Mesodermal cell (in vitro differentiated cells): ENCODE data around the gene CYBA.

ENCODE experiments used
- H3K27ac ChIP-seq: 2 replicates; pipeline ENCODE4 v1.7.0; 2013; ENCODE audit warnings: mild to moderate bottlenecking, low read depth, low read length, moderate library complexity; ENCODE audit not compliant: severe bottlenecking
- H3K36me3 ChIP-seq: 2 replicates; pipeline ENCODE4 v1.7.1; 2013; ENCODE audit warnings: mild to moderate bottlenecking, low read length, moderate library complexity; ENCODE audit not compliant: control insufficient read depth, insufficient read depth
- H3K4me1 ChIP-seq: one replicate; pipeline ENCODE4 v1.7.1; 2013; ENCODE audit warnings: mild to moderate bottlenecking, low read length; ENCODE audit not compliant: insufficient read depth, control insufficient read depth, poor library complexity, severe bottlenecking
- H3K4me3 ChIP-seq: 2 replicates; pipeline ENCODE4 v1.7.0; 2013; ENCODE audit warnings: low read length, control low read depth, mild to moderate bottlenecking; ENCODE audit not compliant: insufficient read depth, poor library complexity, severe bottlenecking; ENCODE audit errors: extremely low read depth
- H3K9me3 ChIP-seq: 2 replicates; pipeline ENCODE4 v1.7.1; 2013; ENCODE audit warnings: mild to moderate bottlenecking, low read length, moderate library complexity; ENCODE audit not compliant: control insufficient read depth
- WGBS, 2 experiments: methylation state at CpG; one replicate each; pipeline ENCODE4 v1.1.5; 2013; ENCODE audit warnings: missing lambda C conversion rate in 2 of 2; ENCODE audit not compliant: insufficient coverage in 2 of 2; 5-methylcytosine and 5-hydroxymethylcytosine counted together

CYBA gene

GRCh38 chr16:88686062-88686438 is 35.2 kb upstream of the CYBA start:
- H3K9me3 ChIP-seq, result no peaks in the 10 kb centered on the region
- 1% methylated on average over 18 to 21 of the region's 25 CpGs for WGBS, 2 experiments
- no peak overlapping the region for H3K27ac ChIP-seq
- H3K4me1 ChIP-seq, result peaks cover 5% of the 10 kb centered on the region
- no peaks in the 10 kb centered on the region for H3K36me3 ChIP-seq
- peak overlapping the region; percentile 33 for H3K4me3 ChIP-seq

DNA sequence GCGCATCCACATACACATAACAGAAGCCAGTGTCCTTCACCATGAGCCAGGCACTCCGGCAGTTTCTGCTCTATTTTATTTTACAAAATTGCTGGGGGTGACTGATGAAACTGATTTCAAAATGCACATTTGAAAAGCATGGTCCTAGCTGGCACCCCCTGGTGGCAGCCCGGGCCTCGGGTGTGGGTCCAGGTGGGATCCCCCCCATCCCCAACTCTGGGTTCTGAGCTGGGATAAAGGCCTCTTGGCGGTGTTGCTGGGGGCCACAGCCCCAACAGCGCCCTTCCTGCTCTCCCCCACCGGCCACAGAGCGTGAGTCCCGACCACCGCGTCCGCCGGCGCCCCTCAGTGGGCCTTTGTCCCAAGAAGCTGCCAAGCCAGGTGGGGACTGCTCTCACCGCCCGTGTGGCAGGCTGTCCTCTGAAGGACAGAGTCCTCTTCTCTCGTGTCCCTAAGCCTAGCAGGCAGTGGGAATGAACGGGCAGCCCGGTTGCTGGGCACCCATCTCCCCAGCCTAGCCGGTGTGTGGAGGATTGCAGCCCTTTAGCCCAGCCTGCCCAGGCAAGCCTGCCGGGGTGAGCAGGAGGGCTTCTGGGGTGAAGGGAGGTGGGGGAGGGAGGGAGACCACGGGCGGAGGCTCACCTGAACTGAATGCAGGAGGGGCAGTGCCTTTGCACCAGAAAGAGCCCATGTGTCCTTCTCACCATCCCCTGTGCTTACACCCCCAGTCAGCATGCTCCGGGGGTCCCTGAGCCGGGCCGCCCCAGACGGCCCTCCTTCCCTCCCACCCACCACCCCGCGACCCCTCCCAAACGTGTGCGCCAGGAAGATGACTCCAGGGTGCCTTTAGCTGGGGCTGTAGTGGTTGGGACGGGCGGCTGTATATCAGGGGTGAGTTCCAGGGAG is 34.6 kb upstream of the CYBA start:
- H3K27ac ChIP-seq, result no peak overlapping the region
- H3K4me1 ChIP-seq, result peaks cover 5% of the 10 kb centered on the region
- 16% methylated on average over 17 of the region's 33 CpGs for WGBS, 2 experiments
- H3K9me3 ChIP-seq, result no peaks in the 10 kb centered on the region
- no peaks in the 10 kb centered on the region for H3K36me3 ChIP-seq
- H3K4me3 ChIP-seq, result peak overlapping the region; percentile 33

DNA sequence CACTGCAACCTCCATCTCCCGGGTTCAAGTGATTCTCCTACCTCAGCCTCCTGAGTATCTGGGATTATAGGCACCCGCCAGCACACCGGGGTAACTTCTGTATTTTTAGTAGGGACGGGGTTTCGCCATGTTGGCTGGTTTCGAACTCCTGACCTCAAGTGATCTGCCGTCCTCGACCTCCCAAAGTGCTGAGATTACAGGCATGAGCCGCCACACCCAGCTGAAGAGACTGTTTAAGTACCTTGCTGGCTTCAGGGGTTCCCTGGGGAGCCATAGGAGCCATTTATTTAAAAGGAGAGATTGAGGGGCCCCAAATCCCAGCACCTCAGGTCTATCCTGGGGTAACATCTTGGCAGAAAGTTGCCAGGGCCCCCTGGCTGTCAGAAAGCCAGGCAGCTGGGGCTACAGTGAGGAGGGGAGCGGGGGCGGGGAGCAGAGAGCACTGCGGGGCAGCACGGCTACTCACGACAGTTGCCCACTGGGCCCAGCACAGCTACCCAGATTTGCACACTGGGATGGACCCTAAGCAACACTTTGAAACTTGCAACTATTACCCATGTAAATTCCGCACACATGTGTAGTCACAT is 33.8 kb upstream of the CYBA start:
- WGBS, 2 experiments, result 79 to 82% methylated on average over 14 to 15 of the region's 15 CpGs
- Histone ChIP-seq H3K4me3 (no peak overlapping the region), H3K36me3 (no peaks in the 10 kb centered on the region), H3K9me3 (no peaks in the 10 kb centered on the region), H3K27ac (no peak overlapping the region), H3K4me1 (peaks cover 5% of the 10 kb centered on the region)

- WGBS, 2 experiments, result 80 to 82% methylated on average over 19 to 20 of the region's 21 CpGs
- H3K36me3 ChIP-seq, result no peaks in the 10 kb centered on the region
- H3K27ac ChIP-seq, result no peak overlapping the region
- peaks cover 5% of the 10 kb centered on the region for H3K4me1 ChIP-seq
- H3K4me3 ChIP-seq, result no peak overlapping the region
- no peaks in the 10 kb centered on the region for H3K9me3 ChIP-seq
Observed at GRCh38 chr16:88681709-88682451, 31.0 kb upstream of the CYBA start.

DNA sequence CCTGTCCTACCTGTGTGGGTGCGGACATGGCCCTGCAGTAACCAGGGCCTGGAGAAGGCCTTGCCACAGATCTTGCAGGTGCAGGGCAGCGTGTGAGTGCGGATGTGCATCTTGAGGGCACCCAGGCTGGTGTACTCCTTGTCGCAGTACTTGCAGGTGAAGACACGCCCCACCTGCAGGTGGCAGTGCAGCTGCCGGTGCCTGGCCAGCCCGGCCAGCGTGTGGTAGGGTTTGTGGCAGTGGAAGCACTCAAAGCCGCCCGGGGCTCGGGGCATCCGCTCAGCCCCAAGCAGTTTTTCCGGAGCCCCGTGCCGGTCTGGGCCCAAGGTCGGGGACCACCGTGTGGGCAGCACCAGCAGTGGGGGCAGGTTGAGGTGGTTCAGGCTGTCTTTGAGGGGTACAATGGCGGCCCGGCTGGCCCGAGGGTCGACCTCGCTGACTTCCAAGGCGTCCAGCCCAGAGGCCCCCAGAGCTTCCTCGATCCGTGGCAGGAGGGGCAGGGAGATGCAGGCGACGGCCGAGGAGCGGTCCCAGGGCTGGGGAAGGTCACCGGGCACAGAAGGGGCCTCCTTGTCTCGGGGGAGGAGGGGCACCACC is 30.3 kb upstream of the CYBA start:
- WGBS, 2 experiments, result 84 to 92% methylated on average over 25 to 31 of the region's 31 CpGs
- Histone ChIP-seq H3K27ac (no peak overlapping the region), H3K4me1 (peaks cover 5% of the 10 kb centered on the region), H3K4me3 (no peak overlapping the region), H3K9me3 (no peaks in the 10 kb centered on the region), H3K36me3 (peaks cover 4% of the 10 kb centered on the region)

DNA sequence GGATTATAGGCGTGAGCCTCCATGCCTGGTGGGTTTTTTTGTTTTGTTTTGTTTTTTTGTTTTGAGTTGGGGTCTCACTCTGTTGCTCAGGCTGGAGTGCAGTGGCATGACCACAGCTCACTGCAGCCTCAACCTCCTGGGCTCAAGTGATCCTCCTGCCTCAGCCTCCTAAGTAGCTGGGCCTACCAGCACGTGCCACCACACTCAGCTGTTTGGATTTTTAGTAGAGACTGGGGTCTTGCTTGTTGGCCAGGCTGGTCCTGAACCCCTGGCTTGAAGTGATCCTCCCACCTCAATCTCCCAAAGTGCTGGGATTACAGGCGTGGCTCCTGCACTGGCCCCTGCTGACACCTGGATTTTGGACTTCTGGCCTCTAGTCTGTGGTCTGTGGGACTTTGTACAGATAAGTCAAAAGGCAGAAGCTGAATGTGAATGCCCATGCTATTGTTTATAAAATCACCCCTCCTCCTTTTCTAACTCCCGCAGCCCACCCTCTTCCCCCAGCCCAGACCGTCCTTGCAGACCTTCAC is 29.8 kb upstream of the CYBA start:
- peaks cover 9% of the 10 kb centered on the region for H3K36me3 ChIP-seq
- H3K4me3 ChIP-seq, result no peak overlapping the region
- WGBS, 2 experiments, result 88 to 95% methylated on average over 2 to 3 of the region's 5 CpGs
- H3K9me3 ChIP-seq, result no peaks in the 10 kb centered on the region
- peaks cover 5% of the 10 kb centered on the region for H3K4me1 ChIP-seq
- no peak overlapping the region for H3K27ac ChIP-seq

DNA sequence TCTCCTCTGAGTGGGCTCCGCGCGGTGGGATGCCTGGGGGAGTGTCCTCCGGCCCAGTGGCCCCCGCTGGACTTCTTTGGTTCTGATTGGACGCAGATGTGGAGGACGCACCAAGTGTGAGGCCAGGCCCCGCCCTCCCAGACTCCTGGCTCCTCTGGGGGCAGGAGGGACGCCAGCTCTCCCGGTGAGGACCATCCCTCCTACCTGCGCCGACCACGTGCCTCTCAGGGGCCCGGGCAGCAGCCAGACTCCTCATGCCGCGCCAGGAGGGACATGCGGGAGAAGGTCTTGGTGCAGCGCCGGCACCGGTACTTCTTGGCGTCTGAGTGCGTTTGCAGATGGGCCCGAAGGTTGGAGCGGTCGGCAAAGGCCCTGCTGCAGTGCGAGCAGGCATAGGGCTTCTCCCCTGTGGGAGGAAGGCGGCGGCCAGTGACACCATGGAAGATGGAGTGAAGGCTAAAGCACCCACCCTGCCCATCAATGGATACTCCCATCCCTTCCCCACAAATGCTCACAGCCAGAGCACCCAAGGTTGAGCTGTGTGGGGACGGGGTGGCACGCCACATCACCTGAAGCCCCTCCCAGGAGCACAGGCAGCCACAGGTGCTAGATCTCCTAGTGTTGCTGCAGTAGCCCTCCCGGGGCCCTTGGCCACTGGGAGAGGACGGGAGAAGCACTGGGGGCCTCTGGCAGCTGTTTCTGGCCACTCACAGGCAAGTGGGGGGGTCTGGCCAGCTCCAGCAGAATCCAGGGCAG is 27.5 kb upstream of the CYBA start:
- Histone ChIP-seq H3K27ac (no peak overlapping the region), H3K4me3 (no peak overlapping the region), H3K36me3 (peaks cover 24% of the 10 kb centered on the region), H3K4me1 (peaks cover 5% of the 10 kb centered on the region), H3K9me3 (no peaks in the 10 kb centered on the region)
- WGBS, 2 experiments, result 73 to 82% methylated on average over 26 to 28 of the region's 32 CpGs

GRCh38 chr16:88677721-88678120 is 26.9 kb upstream of the CYBA start:
- H3K27ac ChIP-seq, result no peak overlapping the region
- peaks cover 25% of the 10 kb centered on the region for H3K36me3 ChIP-seq
- WGBS, 2 experiments, result 81% methylated on average over 9 of the region's 13 CpGs

DNA sequence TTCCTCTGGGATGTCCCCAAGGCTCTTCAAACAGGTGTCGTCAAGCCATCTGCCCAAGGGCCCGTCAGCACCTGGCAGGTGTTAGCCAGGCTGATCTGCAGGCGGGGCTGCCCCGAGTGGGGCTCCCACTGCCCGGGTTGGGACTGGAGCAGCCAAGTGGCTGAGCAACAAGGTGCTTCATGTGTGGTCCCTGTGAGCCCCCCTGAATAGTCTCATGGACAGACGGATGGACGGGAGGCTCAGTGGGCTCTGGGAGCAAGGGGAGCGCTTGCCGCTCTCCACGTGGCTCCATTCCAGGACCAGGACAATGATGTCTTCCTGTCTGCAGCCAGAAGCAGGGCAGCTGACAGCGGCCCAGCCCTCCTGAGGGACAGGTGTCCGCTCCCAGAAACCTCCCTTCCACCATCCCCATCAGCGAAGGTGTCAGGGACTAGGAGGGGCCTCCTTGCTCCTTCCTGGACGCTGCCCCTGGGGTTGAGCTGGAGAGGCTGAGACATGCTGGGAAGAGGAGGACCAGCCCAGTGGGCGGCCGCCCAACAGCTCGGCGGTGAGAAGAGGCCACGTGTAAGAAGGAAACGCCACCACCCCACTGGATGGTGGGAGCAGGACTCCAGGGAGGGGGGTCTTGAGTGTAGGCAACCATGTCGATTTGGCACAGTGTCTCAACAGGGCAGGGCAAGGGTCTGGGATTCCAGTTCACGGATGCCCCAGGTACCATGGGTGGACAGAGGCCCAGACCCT is 25.8 kb upstream of the CYBA start:
- 90 to 94% methylated on average over 17 to 19 of the region's 22 CpGs for WGBS, 2 experiments
- H3K27ac ChIP-seq, result no peak overlapping the region
- peaks cover 28% of the 10 kb centered on the region for H3K36me3 ChIP-seq
- no peaks in the 10 kb centered on the region for H3K9me3 ChIP-seq
- no peak overlapping the region for H3K4me3 ChIP-seq
- H3K4me1 ChIP-seq, result peaks cover 4% of the 10 kb centered on the region

More at GRCh38 chr16:88677721-88678120, 26.9 kb upstream of the CYBA start:
- Histone ChIP-seq H3K4me3 (no peak overlapping the region), H3K9me3 (no peaks in the 10 kb centered on the region), H3K4me1 (peaks cover 5% of the 10 kb centered on the region)
